K562 (cell line): ENCODE results near the gene OGFR. TPM values are rescaled to one million over a fixed set of nuclear protein-coding genes. Genes with fewer than 3 reads are reported as not detected.
A peak's percentile ranks its signal among the peaks of the same experiment; 100 is the strongest.

ENCODE experiments used
- CAMTA2 ChIP-seq: fragments of 250-450 bp; sonication (Bioruptor Pico); conservative IDR thresholded peaks from 2 replicates; pipeline ENCODE4 v1.5.1; 2022
- FOXK2 ChIP-seq, 2 experiments: fragments of 450-650 bp; IDR thresholded peaks in 1 of 2; conservative IDR thresholded peaks in 1 of 2; 2 replicates each; pipeline ENCODE4 v1.6.1; 2016; ENCODE audit warnings: low read depth in 2 of 2, mild to moderate bottlenecking in 1 of 2
- GABPA ChIP-seq: fragments of 200-800 bp; sonication (Bioruptor generic); conservative IDR thresholded peaks from 2 replicates; pipeline ENCODE4 v1.6.1; 2016; ENCODE audit warnings: low read depth, missing genetic modification characterization, missing compliant biosample characterization
- GTF2E2 ChIP-seq: fragments of 200-800 bp; sonication (Bioruptor generic); IDR thresholded peaks from 2 replicates; pipeline ENCODE4 v1.6.1; 2016; ENCODE audit warnings: missing genetic modification characterization, missing compliant biosample characterization
- KAT2B ChIP-seq: IDR thresholded peaks from one replicate; pipeline ENCODE4 v1.6.1; 2012; ENCODE audit warnings: low read depth, mild to moderate bottlenecking, control low read depth, inconsistent platforms, low read length, moderate library complexity
- MAZ ChIP-seq, 2 experiments: fragments of 450-650 bp in 1 of 2; sonication (generic) in 1 of 2; formaldehyde crosslinking; IDR thresholded peaks in 1 of 2; conservative IDR thresholded peaks in 1 of 2; 2 replicates each; pipeline versions ENCODE4 v1.4.0 to v1.5.0; 2020; ENCODE audit warnings: mild to moderate bottlenecking in 1 of 2, missing genetic modification reagents in 1 of 2
- NCOA4 ChIP-seq: fragments of 450-650 bp; IDR thresholded peaks from 2 replicates; pipeline ENCODE4 v1.6.1; 2018; ENCODE audit warnings: mild to moderate bottlenecking; ENCODE audit not compliant: partially characterized antibody
- PRMT5 ChIP-seq: sonication (generic); formaldehyde crosslinking; IDR thresholded peaks from 2 replicates; pipeline ENCODE4 v1.5.0; 2020; ENCODE audit warnings: missing genetic modification reagents
- RBM39 ChIP-seq: fragments of 200-400 bp; formaldehyde crosslinking; optimal IDR thresholded peaks from 2 replicates; pipeline ENCODE3; 2018; ENCODE audit warnings: low read depth, low read length
- RFX5 ChIP-seq: IDR thresholded peaks from 2 replicates; pipeline ENCODE4 v1.6.1; 2011; ENCODE audit warnings: low read depth, mild to moderate bottlenecking, improper control_type of control experiment, low read length
- SAFB2 ChIP-seq: fragments of 200-400 bp; formaldehyde crosslinking; IDR thresholded peaks from 2 replicates; pipeline ENCODE4 v1.6.1; 2018; ENCODE audit warnings: borderline replicate concordance, low read length, low read depth, moderate library complexity; ENCODE audit not compliant: severe bottlenecking
- SIRT6 ChIP-seq: IDR thresholded peaks from one replicate; pipeline ENCODE4 v1.6.1; 2012; ENCODE audit warnings: low read depth, mild to moderate bottlenecking, control low read depth, inconsistent platforms, low read length, moderate library complexity
- ZNF165 ChIP-seq: fragments of 250-450 bp; sonication (Bioruptor Pico); IDR thresholded peaks from 2 replicates; pipeline ENCODE4 v1.4.0; 2020; ENCODE audit warnings: borderline replicate concordance
- ZNF316 ChIP-seq: fragments of 450-650 bp; IDR thresholded peaks from 2 replicates; pipeline ENCODE4 v1.6.1; 2016
- polyA plus RNA-seq, 8 experiments: library from polyadenylated mRNA; depleted of rRNA in 4 of 8; stranded (reverse) in 5 of 8; unstranded in 3 of 8; fragments of >200 nt; fragmentation: Nextera tagmentation in 2 of 8; fragmentation: Illumina TruSeq in 1 of 8; extraction: Ambion mirVana in 2 of 8; extraction: Trizol in 1 of 8; gene quantifications; 2 replicates each; pipeline versions ENCODE4 v1.2.1 to v1.2.3, GENCODE V29; 2011 to 2014; ENCODE audit warnings: inconsistent platforms in 1 of 8, missing spikeins in 1 of 8
- total RNA-seq, 7 experiments: library from RNA; depleted of rRNA in 6 of 7; stranded (reverse); fragments of >200 nt in 6 of 7; fragmentation: Illumina TruSeq in 2 of 7; extraction: Trizol in 2 of 7; gene quantifications; 2 replicates each; pipeline versions ENCODE4 v1.2.1 to v1.2.3, GENCODE V29; 2011 to 2021; ENCODE audit warnings: low replicate concordance in 1 of 7
- TF ChIP-seq, protein P1 (sequence below), 2 experiments: fragments of 450-650 bp; IDR thresholded peaks; 2 replicates each; pipeline ENCODE4 v1.6.1; 2016; ENCODE audit warnings: mild to moderate bottlenecking in 2 of 2, borderline replicate concordance in 1 of 2, low read depth in 1 of 2, moderate library complexity in 1 of 2

OGFR gene
- total and polyA plus RNA-seq, 9 of the 15 experiments (the other 6 are each of a cell fraction or from before 2014, with no cell fraction given): 0.39 to 56.3 (median 17.5) TPM

DNA sequence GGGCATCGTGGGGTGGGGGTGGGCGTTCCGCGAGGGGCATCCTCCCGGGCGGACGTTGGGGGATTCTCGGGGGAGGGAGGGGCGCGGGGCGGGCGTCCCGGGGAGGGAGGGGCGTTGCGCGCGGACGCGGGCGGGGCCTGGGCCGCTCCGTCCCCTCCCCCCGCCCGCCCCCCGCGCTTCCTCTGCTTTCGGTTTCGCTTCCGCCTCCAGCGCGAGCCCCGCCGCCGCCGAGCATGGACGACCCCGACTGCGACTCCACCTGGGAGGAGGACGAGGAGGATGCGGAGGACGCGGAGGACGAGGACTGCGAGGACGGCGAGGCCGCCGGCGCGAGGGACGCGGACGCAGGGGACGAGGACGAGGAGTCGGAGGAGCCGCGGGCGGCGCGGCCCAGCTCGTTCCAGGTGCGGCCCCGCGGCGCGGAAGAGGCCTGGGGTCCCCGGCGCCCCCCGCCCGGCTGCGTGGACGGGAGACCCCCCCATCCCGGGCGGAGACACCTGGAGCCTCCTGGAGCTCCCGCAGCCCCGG is at the start of gene OGFR (continued):
- TF ChIP-seq, protein P1, sequence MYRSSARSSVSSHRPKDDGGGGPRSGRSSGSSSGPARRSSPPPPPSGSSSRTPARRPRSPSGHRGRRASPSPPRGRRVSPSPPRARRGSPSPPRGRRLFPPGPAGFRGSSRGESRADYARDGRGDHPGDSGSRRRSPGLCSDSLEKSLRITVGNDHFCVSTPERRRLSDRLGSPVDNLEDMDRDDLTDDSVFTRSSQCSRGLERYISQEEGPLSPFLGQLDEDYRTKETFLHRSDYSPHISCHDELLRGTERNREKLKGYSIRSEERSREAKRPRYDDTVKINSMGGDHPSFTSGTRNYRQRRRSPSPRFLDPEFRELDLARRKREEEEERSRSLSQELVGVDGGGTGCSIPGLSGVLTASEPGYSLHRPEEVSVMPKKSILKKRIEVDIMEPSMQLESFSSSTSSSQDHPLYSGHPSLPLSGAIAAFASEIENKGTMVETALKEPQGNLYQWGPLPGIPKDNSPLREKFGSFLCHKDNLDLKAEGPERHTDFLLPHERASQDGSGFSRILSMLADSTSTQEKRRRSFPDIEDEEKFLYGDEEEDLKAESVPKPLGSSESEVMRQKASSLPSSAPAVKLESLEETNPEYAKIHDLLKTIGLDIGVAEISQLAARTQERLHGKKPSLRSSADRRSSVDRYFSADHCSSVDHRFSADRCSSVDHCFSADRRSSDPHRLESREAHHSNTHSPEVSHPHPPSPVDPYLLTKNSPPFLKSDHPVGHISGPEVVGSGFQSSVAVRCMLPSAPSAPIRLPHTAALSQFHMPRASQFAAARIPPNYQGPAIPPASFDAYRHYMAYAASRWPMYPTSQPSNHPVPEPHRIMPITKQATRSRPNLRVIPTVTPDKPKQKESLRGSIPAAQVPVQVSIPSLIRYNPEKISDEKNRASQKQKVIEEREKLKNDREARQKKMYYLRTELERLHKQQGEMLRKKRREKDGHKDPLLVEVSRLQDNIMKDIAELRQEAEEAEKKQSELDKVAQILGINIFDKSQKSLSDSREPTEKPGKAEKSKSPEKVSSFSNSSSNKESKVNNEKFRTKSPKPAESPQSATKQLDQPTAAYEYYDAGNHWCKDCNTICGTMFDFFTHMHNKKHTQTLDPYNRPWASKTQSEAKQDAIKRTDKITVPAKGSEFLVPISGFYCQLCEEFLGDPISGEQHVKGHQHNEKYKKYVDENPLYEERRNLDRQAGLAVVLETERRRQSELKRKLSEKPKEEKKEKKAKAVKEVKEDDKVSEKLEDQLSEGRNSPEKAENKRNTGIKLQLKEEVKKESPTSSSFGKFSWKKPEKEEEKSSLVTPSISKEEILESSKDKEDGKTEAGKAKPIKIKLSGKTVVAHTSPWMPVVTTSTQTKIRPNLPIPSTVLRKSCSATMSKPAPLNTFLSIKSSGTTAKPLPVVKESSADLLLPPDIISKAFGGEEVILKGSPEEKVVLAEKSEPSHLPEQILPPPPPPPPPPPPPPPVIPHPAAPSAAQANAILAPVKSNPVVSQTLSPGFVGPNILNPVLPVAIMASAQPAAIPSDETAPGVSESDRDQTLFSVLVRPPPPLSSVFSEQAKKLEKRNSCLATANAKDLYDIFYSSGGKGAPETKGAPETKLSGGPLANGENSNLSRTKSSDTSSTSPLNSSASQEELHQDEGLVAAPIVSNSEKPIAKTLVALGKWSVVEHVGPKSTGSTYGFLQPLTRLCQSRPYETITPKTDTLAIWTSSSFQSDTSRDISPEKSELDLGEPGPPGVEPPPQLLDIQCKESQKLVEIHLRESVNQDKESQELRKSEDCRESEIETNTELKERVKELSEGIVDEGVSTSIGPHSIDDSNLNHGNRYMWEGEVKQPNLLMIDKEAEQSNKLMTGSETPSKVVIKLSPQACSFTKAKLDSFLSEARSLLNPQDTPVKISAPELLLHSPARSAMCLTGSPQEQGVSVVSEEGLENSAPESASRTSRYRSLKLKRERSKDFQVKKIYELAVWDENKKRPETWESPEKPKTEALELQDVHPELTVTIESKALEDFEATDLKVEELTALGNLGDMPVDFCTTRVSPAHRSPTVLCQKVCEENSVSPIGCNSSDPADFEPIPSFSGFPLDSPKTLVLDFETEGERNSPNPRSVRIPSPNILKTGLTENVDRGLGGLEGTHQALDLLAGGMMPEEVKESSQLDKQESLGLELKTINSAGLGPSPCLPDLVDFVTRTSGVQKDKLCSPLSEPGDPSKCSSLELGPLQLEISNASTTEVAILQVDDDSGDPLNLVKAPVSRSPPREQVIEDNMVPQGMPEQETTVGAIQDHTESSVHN (IDR thresholded peaks at IDR 0.05; ENCODE audit: borderline replicate concordance in 1 of 2, low read depth in 1 of 2): no peak
- TF ChIP-seq RFX5 (no peak), NCOA4 (no peak), KAT2B (no peak), ZNF165 (CRISPR knock-in tag) (no peak), PRMT5 (no peak), GABPA (tag) (0 out of 2 replicates have a peak, but pooled peaks have one; percentile 36), RBM39 (no peak), FOXK2 (conservative IDR thresholded peaks at IDR 0.05 in 1 of 2, IDR thresholded peaks at IDR 0.05 in 1 of 2; ENCODE audit: low read depth in 2 of 2) (no peak), CAMTA2 (no peak), GTF2E2 (no peak), SAFB2 (no peak), ZNF316 (no peak), SIRT6 (no peak), MAZ (CRISPR knock-in tag; conservative IDR thresholded peaks at IDR 0.05 in 1 of 2, IDR thresholded peaks at IDR 0.05 in 1 of 2) (peak; percentile 62 to 68)
